GM04503 (cell line): ENCODE results near the gene PSME4.

Source experiments
- DNase-seq: peaks from one replicate; pipeline ENCODE4 v3.0.0-alpha.2; 2012; ENCODE audit warnings: low read depth

PSME4 gene, protein sequence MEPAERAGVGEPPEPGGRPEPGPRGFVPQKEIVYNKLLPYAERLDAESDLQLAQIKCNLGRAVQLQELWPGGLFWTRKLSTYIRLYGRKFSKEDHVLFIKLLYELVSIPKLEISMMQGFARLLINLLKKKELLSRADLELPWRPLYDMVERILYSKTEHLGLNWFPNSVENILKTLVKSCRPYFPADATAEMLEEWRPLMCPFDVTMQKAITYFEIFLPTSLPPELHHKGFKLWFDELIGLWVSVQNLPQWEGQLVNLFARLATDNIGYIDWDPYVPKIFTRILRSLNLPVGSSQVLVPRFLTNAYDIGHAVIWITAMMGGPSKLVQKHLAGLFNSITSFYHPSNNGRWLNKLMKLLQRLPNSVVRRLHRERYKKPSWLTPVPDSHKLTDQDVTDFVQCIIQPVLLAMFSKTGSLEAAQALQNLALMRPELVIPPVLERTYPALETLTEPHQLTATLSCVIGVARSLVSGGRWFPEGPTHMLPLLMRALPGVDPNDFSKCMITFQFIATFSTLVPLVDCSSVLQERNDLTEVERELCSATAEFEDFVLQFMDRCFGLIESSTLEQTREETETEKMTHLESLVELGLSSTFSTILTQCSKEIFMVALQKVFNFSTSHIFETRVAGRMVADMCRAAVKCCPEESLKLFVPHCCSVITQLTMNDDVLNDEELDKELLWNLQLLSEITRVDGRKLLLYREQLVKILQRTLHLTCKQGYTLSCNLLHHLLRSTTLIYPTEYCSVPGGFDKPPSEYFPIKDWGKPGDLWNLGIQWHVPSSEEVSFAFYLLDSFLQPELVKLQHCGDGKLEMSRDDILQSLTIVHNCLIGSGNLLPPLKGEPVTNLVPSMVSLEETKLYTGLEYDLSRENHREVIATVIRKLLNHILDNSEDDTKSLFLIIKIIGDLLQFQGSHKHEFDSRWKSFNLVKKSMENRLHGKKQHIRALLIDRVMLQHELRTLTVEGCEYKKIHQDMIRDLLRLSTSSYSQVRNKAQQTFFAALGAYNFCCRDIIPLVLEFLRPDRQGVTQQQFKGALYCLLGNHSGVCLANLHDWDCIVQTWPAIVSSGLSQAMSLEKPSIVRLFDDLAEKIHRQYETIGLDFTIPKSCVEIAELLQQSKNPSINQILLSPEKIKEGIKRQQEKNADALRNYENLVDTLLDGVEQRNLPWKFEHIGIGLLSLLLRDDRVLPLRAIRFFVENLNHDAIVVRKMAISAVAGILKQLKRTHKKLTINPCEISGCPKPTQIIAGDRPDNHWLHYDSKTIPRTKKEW (N-terminal part only)

GRCh38 chr2:53970724-53971602 is at the start of gene PSME4:
TSS of gene PSME4 (minus strand) at chr2:53970993. CDS start at chr2:53970784, 209 bp downstream.
- no peak for DNase-seq

- DNase-seq, result peak; percentile 75
Observed at GRCh38 chr2:54015798-54016699, 45.3 kb upstream of the PSME4 start.

DNA sequence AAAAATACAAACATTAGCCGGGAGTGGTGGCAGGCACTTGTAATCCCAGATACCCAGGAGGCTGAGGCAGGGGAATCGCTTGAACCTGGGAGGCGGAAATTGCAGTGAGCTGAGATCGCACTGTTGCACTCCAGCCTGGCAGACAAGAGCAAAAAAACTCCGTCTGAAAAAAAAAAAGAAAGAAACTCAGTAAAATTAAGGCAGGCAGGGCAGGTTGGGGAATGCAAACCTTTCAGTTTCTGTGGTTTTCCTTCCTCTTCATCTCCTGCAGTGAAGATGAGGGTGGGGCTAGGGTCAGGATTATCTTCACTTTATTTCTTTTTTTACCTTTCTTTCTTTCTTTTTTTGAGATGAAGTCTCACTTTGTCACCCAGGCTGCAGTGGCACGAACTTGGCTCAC is 43.2 kb upstream of the PSME4 start:
- DNase-seq, result no peak

DNA sequence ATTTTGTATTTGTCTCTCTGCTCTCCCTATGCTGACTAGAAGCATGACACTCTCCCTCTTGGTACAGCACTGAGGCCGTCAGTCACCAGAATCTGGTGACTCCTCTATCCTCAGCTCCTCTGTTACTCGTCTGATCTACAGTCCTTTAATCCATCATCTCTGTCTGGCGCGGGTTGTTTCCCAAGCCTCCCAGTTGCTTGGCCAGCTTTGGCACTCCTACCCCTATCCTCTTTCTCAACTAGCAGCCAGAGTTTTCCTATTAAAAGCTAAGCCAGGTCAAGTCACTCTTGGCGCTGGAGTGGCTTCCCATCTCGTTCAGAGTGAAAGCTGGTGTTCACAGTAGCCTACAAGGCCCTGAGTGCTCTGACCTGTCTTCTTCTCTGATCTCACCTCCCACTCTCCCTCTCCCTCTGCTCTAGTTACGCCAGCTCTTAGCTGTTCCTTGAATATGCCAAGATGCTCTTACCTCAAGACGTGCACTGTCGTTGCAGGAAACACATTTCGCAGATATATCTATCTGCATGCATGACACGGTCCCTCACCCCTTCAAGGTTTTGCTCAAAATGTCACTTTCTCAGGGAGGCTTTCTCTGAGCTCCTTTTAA is 41.8 kb upstream of the PSME4 start:
- no peak for DNase-seq

DNA sequence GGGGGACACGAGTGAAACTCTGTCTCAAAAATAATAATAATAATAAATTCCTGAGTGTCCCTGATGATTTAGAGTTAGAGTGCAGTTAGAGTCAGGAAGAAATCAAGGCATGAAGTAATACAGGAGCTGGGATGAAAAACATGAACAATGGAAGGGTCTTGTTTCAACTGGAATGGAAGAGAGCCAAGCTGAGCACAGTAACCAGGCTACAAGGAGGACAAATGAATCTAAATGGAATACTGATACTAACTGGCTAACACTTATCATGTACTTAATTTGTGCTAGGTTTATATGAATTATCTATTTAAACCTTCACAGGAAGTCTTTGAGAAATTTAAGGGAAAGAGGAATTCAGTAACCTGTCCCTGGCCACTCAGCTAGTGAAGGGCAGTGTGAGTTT is 38.8 kb upstream of the PSME4 start:
- DNase-seq, result no peak

DNA sequence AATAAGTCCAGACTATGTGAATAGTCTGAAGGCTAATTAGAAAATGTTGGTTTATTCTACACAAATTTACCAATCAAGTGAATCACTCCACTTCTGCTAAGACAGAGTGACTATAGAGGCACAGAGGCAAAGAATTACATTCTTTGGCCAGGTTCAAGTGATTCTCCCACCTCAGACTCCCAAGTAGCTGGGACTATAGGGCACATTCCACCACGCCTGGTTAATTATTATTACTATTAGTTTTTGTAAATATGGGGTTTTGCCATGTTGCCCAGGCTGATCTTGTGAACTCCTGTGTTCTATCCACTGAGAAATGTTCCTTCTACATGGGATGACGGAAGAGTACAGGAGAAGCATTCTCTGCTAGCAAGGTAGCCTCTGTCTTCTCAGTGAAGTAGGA is 37.6 kb upstream of the PSME4 start:
- no peak for DNase-seq

GRCh38 chr2:54000524-54000923 is 29.7 kb upstream of the PSME4 start:
- no peak for DNase-seq

- no peak for DNase-seq
Observed at GRCh38 chr2:54000122-54000521, 29.3 kb upstream of the PSME4 start.

DNA sequence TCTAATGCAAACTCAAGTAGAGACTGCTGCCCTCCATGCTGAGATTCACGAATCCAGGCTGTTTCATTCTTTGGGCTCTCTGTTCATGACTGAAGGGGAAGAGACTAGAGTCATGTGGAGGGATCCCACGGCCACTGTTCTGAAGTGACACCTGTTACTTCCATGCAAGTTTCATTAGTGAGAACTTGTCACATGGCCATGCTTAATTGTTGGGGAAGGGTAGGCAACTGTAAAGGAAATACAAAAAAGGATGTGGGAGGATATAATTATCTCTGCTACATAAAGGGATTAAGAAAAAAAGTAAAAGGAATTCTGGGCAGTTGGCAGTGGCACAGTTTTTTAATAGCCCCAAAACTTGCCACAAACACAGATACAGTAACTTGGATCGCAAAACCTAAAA is 28.0 kb upstream of the PSME4 start:
- DNase-seq, result no peak

- DNase-seq, result no peak
Observed at GRCh38 chr2:53994818-53995808, 24.3 kb upstream of the PSME4 start.

- DNase-seq, result no peak
Observed at GRCh38 chr2:53991948-53992347, 21.2 kb upstream of the PSME4 start.

DNA sequence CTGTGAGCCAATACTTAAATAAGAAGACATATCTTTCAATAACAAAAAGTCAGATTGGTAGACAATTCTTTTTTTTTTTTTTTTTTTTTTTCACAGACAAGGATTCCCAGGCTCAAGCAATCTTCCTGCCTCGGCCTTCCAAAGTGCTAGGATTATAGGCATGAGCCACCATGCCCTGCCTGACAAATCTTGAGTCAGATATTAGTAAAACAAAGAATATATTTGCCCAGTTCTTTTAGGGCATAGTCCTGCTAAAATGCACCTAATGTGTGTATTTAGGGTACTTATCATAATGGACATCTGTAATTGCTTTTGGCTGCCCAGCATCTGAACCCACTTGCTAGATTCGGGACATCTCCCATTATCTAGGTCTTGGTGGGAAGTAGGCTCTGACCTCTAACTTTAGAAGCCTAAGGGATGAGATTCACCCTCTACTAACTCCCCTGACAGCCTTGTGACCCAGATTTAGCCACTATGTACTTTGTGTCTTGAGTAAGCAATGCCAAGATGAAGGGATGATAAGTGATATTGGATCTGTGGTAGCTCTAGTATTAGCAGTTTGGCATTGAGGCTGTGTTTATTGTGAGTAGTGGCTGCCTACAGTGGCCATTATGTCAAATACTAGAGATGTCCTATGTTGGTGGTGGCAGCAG is 18.5 kb upstream of the PSME4 start:
- DNase-seq, result no peak

DNA sequence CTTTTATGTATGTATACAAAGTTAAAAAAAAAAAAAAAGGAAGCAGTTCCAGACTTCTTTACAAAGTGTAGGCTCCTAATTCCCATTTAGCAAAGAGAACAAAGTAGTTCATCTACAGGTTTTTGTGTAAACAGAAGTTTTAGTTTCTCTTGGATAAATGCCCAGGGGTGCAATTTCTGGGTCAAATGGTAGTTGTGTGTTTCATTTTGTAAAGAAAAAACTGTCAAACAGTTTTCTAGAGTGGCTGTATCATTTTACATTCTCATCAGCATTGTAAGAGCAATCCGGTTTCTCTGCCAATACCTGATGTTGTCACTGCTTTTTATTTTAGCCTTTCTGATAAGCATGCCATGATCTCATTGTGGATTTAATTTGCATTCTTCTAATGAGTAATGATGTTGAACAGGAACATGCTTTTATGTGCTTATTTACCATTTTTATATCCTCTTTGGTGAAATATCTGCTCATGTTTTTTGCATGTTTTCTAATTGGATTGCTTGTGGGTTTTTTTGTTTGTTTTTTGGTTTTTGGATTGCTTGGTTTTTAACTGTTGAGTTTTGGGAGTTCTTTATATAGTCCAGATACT is 16.6 kb upstream of the PSME4 start:
- DNase-seq, result no peak

DNA sequence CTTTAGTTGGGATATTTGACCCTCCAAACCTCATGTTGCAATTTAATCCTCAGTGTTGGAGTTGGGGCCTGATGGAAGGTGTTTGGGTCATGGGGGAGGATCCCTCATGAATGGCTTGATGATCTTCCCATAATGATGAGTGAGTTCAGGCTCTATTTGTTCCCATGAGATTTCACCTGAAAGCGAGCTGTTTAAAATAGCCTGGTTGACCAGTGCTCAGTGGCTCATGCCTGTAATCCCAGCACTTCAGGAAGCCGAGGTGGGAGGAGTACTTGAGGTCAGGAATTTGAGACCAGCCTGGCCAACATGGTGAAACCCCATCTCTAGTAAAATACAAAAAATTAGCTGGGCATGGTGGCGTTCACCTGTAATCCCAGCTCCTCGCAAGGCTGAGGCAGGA is 14.9 kb upstream of the PSME4 start:
- DNase-seq, result no peak

- no peak for DNase-seq
Observed at GRCh38 chr2:53969968-53970723, 647 bp downstream of the PSME4 start.

- no peak for DNase-seq
Observed at GRCh38 chr2:53969285-53969967, 1.4 kb downstream of the PSME4 start.
